Brain microvascular endothelial cell (primary cell): ENCODE results near the gene BFSP1.

Experiments used
- DNase-seq: peaks from one replicate; pipeline ENCODE4 v3.0.0-alpha.2; 2020
- H3K27ac ChIP-seq: fragments of 250-450 bp; sonication (Bioruptor Pico); 2 replicates; pipeline ENCODE4 v1.5.1; 2020; ENCODE audit warnings: mild to moderate bottlenecking, moderate library complexity
- H3K27me3 ChIP-seq: fragments of 250-450 bp; sonication (Bioruptor Pico); replicated peaks from 2 replicates; pipeline ENCODE4 v1.5.1; 2020; ENCODE audit warnings: mild to moderate bottlenecking
- H3K36me3 ChIP-seq: fragments of 250-450 bp; sonication (Bioruptor Pico); replicated peaks from 2 replicates; pipeline ENCODE4 v1.5.1; 2020; ENCODE audit warnings: mild to moderate bottlenecking
- H3K4me3 ChIP-seq: 2 replicates; pipeline ENCODE4 v1.5.1; 2011; ENCODE audit warnings: low read depth, mild to moderate bottlenecking, control low read depth, low read length, moderate library complexity
- CTCF ChIP-seq: IDR thresholded peaks from 2 replicates; pipeline ENCODE4 v1.5.1; 2011; ENCODE audit warnings: low read depth, mild to moderate bottlenecking, moderate library complexity, low read length, control low read depth, inconsistent platforms; ENCODE audit errors: missing control alignments
- in situ Hi-C: cut with HindIII; loops from 2 replicates; pipeline ENCODE4 v1.10.0; 2017; ENCODE audit warnings: low sequenced_read_pairs, low pct_ligation_motif_present

Gene BFSP1

GRCh38 chr20:17479063-17479657 lies 52.0 kb downstream of the BFSP1 start:
- no peak for TF ChIP-seq CTCF
- in situ Hi-C loops: no loop called here
- no peak overlapping the region for H3K4me3 ChIP-seq
- no peaks in the 10 kb centered on the region for H3K36me3 ChIP-seq
- no peak for DNase-seq
- no peak overlapping the region for H3K27ac ChIP-seq
- no peaks in the 10 kb centered on the region for H3K27me3 ChIP-seq

GRCh38 chr20:17473659-17474058 lies 57.5 kb downstream of the BFSP1 start:
- Histone ChIP-seq H3K4me3 (no peak overlapping the region), H3K36me3 (no peaks in the 10 kb centered on the region), H3K27ac (no peak overlapping the region), H3K27me3 (no peaks in the 10 kb centered on the region)
- in situ Hi-C loops: no loop called here
- DNase-seq: no peak
- no peak for TF ChIP-seq CTCF

- Histone ChIP-seq H3K27ac (no peak overlapping the region), H3K27me3 (no peaks in the 10 kb centered on the region), H3K4me3 (no peak overlapping the region), H3K36me3 (no peaks in the 10 kb centered on the region)
- in situ Hi-C loops: no loop called here
- TF ChIP-seq CTCF: no peak
- no peak for DNase-seq
These were observed 59.5 kb downstream of the BFSP1 start for GRCh38 chr20:17471606-17472187.

GRCh38 chr20:17470973-17471372 lies 60.2 kb downstream of the BFSP1 start:
- H3K4me3 ChIP-seq: no peak overlapping the region
- no peak overlapping the region for H3K27ac ChIP-seq
- TF ChIP-seq CTCF: no peak
- no peaks in the 10 kb centered on the region for H3K36me3 ChIP-seq
- in situ Hi-C loops: no loop called here
- DNase-seq: no peak
- H3K27me3 ChIP-seq: no peaks in the 10 kb centered on the region

- Histone ChIP-seq H3K27ac (no peak overlapping the region), H3K36me3 (no peaks in the 10 kb centered on the region), H3K27me3 (no peaks in the 10 kb centered on the region), H3K4me3 (no peak overlapping the region)
- no peak for DNase-seq
- no peak for TF ChIP-seq CTCF
- in situ Hi-C loops: no loop called here
These were observed 60.7 kb downstream of the BFSP1 start for GRCh38 chr20:17470521-17470920.
